HEK293 (cell line): Measurements from ENCODE around the gene PFN3.

Source experiments
- ATF2 ChIP-seq: fragments of 450-650 bp; formaldehyde crosslinking; IDR thresholded peaks from 2 replicates; pipeline ENCODE4 v1.5.1; 2016; ENCODE audit warnings: missing biosample characterization, missing genetic modification characterization, low read depth
- CTCF ChIP-seq: fragments of 450-650 bp; formaldehyde crosslinking; IDR thresholded peaks from 2 replicates; pipeline ENCODE4 v1.5.1; 2016; ENCODE audit warnings: missing biosample characterization, missing genetic modification characterization
- REPIN1 ChIP-seq: fragments of 450-650 bp; formaldehyde crosslinking; IDR thresholded peaks from 2 replicates; pipeline ENCODE4 v1.5.1; 2017; ENCODE audit warnings: missing biosample characterization, missing genetic modification characterization, low read depth
- SCRT1 ChIP-seq: fragments of 450-650 bp; formaldehyde crosslinking; IDR thresholded peaks from 2 replicates; pipeline ENCODE4 v1.5.1; 2016; ENCODE audit warnings: missing biosample characterization, missing genetic modification characterization, borderline replicate concordance
- TCF7L2 ChIP-seq: IDR thresholded peaks from 2 replicates; pipeline ENCODE4 v1.6.1; 2011; ENCODE audit warnings: low read depth, mild to moderate bottlenecking, inconsistent platforms, low read length, moderate library complexity, borderline replicate concordance
- YY2 ChIP-seq: fragments of 450-650 bp; formaldehyde crosslinking; IDR thresholded peaks from 2 replicates; pipeline ENCODE4 v1.5.1; 2016; ENCODE audit warnings: missing biosample characterization, missing genetic modification characterization
- ZNF549 ChIP-seq: fragments of 450-650 bp; IDR thresholded peaks from 2 replicates; pipeline ENCODE4 v1.5.1; 2018; ENCODE audit warnings: missing biosample characterization, missing genetic modification characterization, mild to moderate bottlenecking, inconsistent platforms, moderate library complexity
- ZNF660 ChIP-seq: fragments of 450-650 bp; IDR thresholded peaks from 2 replicates; pipeline ENCODE4 v1.5.1; 2018; ENCODE audit warnings: missing biosample characterization, mild to moderate bottlenecking, missing genetic modification characterization
- ZNF768 ChIP-seq: fragments of 450-650 bp; formaldehyde crosslinking; IDR thresholded peaks from 2 replicates; pipeline ENCODE4 v1.5.1; 2018; ENCODE audit warnings: missing biosample characterization, mild to moderate bottlenecking, missing genetic modification characterization
- ZNF776 ChIP-seq: fragments of 450-650 bp; formaldehyde crosslinking; IDR thresholded peaks from 2 replicates; pipeline ENCODE4 v1.5.0; 2017; ENCODE audit warnings: missing biosample characterization, missing genetic modification characterization, borderline replicate concordance
- ZNF785 ChIP-seq: fragments of 450-650 bp; formaldehyde crosslinking; IDR thresholded peaks from 2 replicates; pipeline ENCODE4 v1.5.1; 2016; ENCODE audit warnings: missing biosample characterization, missing genetic modification characterization
- ZNF791 ChIP-seq: fragments of 450-650 bp; formaldehyde crosslinking; IDR thresholded peaks from 2 replicates; pipeline ENCODE4 v1.5.1; 2016; ENCODE audit warnings: missing biosample characterization, missing genetic modification characterization
- ZSCAN30 ChIP-seq: fragments of 450-650 bp; IDR thresholded peaks from 2 replicates; pipeline ENCODE4 v1.5.1; 2018; ENCODE audit warnings: missing biosample characterization, mild to moderate bottlenecking, missing genetic modification characterization, moderate library complexity

GRCh38 chr5:177359451-177359851, 41.0 kb downstream of the PFN3 start:
- TF ChIP-seq ATF2 (tag by site-specific recombination): no peak
- TF ChIP-seq ZNF660: no peak
- no peak for TF ChIP-seq ZSCAN30 (tag by site-specific recombination)
- TF ChIP-seq ZNF776 (tag by site-specific recombination): no peak
- TF ChIP-seq ZNF785 (tag by site-specific recombination): no peak
- TF ChIP-seq ZNF768 (tag by site-specific recombination): no peak
- no peak for TF ChIP-seq SCRT1 (tag by site-specific recombination)
- no peak for TF ChIP-seq REPIN1
- TF ChIP-seq TCF7L2: no peak
- no peak for TF ChIP-seq YY2 (tag by site-specific recombination)
- TF ChIP-seq ZNF549 (tag by site-specific recombination): no peak
- TF ChIP-seq ZNF791 (tag by site-specific recombination): no peak
- no peak for TF ChIP-seq CTCF (tag by site-specific recombination)
